DOHH2 (cell line): ENCODE measurements around the gene FREM1.

ENCODE experiments used
- CTCF ChIP-seq: fragments of 200-600 bp; sonication (generic); IDR thresholded peaks from one replicate; pipeline ENCODE4 v1.5.1; 2014; ENCODE audit warnings: antibody characterized with exemption, mild to moderate bottlenecking, low read depth, low read length; ENCODE audit not compliant: poor library complexity, severe bottlenecking
- EZH2phosphoT487 ChIP-seq: fragments of 200-600 bp; sonication (generic); IDR thresholded peaks from 2 replicates; pipeline ENCODE4 v1.6.1; 2017; ENCODE audit warnings: borderline replicate concordance, mild to moderate bottlenecking, antibody characterized with exemption, low read length, moderate library complexity, mixed read lengths

GRCh38 chr9:14881006-14881405 lies 29.2 kb downstream of the FREM1 start:
- no peak for TF ChIP-seq CTCF
- TF ChIP-seq EZH2phosphoT487, result no peak
